Panc1 (cell line): ENCODE data around the gene ZBTB8OS.

Experiments used
- TCF7L2 ChIP-seq: IDR thresholded peaks from 2 replicates; pipeline ENCODE4 v1.6.1; 2011; ENCODE audit warnings: mild to moderate bottlenecking, low read depth, low read length, inconsistent platforms
- TF ChIP-seq, protein P1 (sequence below): fragments of 450-650 bp; IDR thresholded peaks from 2 replicates; pipeline ENCODE4 v1.5.1; 2017; ENCODE audit warnings: mild to moderate bottlenecking

DNA sequence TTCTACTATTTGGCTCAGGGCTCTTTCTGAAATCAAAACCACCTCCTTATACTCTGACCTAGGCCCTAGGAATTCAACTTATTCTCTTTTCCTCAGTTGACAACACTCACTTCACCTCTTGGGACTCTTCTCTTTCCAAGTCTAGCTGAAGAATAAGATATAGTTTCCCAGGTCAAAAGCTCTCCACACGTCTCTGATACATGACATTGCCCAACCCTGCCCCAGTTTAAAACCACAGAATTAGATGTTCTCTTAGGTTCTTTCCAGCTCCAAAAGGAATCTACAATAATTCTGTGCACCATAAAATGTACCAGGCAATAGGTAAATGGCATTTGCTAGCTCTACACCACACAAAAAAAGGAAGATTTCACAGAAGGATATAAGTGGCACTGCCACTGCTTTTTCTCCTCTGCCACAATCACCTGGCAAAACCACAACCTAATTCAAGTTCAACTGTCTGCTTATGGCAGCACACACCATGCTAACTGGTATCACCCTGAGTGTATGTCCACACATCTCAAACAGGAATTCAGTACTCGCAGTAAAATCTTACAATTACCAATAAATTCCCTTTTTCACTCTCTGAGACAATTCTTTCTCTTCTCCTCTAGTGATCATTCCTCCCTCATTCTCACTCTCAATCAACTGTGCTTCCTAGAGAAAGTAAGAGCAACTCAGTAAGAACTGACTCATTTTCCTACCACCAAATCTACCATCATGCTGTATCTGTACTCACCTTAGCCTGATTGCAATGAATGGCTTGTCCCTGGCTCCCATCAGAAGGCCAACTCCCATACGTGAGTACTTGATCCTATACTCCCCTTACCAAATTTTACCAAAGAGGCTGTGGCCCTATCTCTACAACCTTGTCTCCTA is 27.3 kb downstream of the ZBTB8OS start:
- TF ChIP-seq, protein P1, sequence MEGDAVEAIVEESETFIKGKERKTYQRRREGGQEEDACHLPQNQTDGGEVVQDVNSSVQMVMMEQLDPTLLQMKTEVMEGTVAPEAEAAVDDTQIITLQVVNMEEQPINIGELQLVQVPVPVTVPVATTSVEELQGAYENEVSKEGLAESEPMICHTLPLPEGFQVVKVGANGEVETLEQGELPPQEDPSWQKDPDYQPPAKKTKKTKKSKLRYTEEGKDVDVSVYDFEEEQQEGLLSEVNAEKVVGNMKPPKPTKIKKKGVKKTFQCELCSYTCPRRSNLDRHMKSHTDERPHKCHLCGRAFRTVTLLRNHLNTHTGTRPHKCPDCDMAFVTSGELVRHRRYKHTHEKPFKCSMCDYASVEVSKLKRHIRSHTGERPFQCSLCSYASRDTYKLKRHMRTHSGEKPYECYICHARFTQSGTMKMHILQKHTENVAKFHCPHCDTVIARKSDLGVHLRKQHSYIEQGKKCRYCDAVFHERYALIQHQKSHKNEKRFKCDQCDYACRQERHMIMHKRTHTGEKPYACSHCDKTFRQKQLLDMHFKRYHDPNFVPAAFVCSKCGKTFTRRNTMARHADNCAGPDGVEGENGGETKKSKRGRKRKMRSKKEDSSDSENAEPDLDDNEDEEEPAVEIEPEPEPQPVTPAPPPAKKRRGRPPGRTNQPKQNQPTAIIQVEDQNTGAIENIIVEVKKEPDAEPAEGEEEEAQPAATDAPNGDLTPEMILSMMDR = no peak
- no peak for TF ChIP-seq TCF7L2
